GM23338 (cell line): Measurements from ENCODE around the gene YPEL5.
"Not testable (repeated sequence)": the region's sequence is repeated elsewhere in the genome, so short reads cannot be mapped to it uniquely, and the experiment has no call there.

ENCODE experiments used
- EZH2 ChIP-seq: fragments of 200-600 bp; sonication (generic); IDR thresholded peaks from one replicate; pipeline ENCODE4 v1.8.0; 2017; ENCODE audit warnings: antibody characterized with exemption, mild to moderate bottlenecking, low read depth; ENCODE audit not compliant: unreplicated experiment
- EZH2phosphoT487 ChIP-seq: fragments of 200-600 bp; sonication (generic); IDR thresholded peaks from one replicate; pipeline ENCODE4 v1.8.1; 2018; ENCODE audit warnings: antibody characterized with exemption; ENCODE audit not compliant: unreplicated experiment
- NANOG ChIP-seq: IDR thresholded peaks from 2 replicates; pipeline ENCODE4 v1.6.1; 2016; ENCODE audit warnings: antibody characterized with exemption, borderline replicate concordance
- POLR2AphosphoS5 ChIP-seq: IDR thresholded peaks from 2 replicates; pipeline ENCODE4 v1.6.1; 2016; ENCODE audit warnings: antibody characterized with exemption, low read depth
- STAT1 ChIP-seq: IDR thresholded peaks from one replicate; pipeline ENCODE4 v1.6.1; 2016; ENCODE audit warnings: antibody characterized with exemption; ENCODE audit not compliant: unreplicated experiment
- TF ChIP-seq, protein P1 (sequence below), 2 experiments: fragments of 200-600 bp in 1 of 2; sonication (generic) in 1 of 2; conservative IDR thresholded peaks; 2 replicates each; pipeline versions ENCODE4 v1.5.1 to v1.6.1; 2016 to 2017; ENCODE audit warnings: antibody characterized with exemption in 2 of 2, low read depth in 2 of 2, mild to moderate bottlenecking in 2 of 2, moderate library complexity in 1 of 2
- TF ChIP-seq, protein P2 (sequence below): IDR thresholded peaks from one replicate; pipeline ENCODE4 v1.6.1; 2018; ENCODE audit warnings: antibody characterized with exemption; ENCODE audit not compliant: unreplicated experiment

DNA sequence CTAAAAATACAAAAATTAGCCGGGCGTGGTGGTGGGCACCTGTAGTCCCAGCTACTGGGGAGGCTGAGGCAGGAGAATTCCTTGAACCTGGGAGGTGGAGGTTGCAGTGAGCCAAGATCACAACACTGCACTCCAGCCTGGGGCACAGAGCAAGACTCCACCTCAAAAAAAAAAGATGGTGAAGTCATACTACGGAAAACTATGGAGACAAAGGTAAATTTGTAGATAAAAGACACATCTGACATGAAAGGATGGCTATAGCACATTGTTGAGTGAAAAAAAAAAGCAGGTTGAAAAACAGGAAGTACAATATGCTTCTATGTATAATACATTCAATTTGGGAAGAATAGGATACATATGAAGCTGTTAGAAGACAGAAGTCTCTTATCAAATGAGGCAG is 1.9 kb upstream of the YPEL5 start:
- TF ChIP-seq, protein P1, sequence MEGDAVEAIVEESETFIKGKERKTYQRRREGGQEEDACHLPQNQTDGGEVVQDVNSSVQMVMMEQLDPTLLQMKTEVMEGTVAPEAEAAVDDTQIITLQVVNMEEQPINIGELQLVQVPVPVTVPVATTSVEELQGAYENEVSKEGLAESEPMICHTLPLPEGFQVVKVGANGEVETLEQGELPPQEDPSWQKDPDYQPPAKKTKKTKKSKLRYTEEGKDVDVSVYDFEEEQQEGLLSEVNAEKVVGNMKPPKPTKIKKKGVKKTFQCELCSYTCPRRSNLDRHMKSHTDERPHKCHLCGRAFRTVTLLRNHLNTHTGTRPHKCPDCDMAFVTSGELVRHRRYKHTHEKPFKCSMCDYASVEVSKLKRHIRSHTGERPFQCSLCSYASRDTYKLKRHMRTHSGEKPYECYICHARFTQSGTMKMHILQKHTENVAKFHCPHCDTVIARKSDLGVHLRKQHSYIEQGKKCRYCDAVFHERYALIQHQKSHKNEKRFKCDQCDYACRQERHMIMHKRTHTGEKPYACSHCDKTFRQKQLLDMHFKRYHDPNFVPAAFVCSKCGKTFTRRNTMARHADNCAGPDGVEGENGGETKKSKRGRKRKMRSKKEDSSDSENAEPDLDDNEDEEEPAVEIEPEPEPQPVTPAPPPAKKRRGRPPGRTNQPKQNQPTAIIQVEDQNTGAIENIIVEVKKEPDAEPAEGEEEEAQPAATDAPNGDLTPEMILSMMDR (conservative IDR thresholded peaks at IDR 0.05; ENCODE audit: low read depth in 2 of 2): not testable (repeated sequence)
- TF ChIP-seq POLR2AphosphoS5, NANOG, EZH2, EZH2phosphoT487, STAT1: not testable (repeated sequence)
- TF ChIP-seq, protein P2, sequence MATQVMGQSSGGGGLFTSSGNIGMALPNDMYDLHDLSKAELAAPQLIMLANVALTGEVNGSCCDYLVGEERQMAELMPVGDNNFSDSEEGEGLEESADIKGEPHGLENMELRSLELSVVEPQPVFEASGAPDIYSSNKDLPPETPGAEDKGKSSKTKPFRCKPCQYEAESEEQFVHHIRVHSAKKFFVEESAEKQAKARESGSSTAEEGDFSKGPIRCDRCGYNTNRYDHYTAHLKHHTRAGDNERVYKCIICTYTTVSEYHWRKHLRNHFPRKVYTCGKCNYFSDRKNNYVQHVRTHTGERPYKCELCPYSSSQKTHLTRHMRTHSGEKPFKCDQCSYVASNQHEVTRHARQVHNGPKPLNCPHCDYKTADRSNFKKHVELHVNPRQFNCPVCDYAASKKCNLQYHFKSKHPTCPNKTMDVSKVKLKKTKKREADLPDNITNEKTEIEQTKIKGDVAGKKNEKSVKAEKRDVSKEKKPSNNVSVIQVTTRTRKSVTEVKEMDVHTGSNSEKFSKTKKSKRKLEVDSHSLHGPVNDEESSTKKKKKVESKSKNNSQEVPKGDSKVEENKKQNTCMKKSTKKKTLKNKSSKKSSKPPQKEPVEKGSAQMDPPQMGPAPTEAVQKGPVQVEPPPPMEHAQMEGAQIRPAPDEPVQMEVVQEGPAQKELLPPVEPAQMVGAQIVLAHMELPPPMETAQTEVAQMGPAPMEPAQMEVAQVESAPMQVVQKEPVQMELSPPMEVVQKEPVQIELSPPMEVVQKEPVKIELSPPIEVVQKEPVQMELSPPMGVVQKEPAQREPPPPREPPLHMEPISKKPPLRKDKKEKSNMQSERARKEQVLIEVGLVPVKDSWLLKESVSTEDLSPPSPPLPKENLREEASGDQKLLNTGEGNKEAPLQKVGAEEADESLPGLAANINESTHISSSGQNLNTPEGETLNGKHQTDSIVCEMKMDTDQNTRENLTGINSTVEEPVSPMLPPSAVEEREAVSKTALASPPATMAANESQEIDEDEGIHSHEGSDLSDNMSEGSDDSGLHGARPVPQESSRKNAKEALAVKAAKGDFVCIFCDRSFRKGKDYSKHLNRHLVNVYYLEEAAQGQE: not testable (repeated sequence)
